ENCODE results near the gene CNDP2.
"Not testable (repeated sequence)": the region's sequence is repeated elsewhere in the genome, so short reads cannot be mapped to it uniquely, and the experiment has no call there.

The CNDP2 gene

DNA sequence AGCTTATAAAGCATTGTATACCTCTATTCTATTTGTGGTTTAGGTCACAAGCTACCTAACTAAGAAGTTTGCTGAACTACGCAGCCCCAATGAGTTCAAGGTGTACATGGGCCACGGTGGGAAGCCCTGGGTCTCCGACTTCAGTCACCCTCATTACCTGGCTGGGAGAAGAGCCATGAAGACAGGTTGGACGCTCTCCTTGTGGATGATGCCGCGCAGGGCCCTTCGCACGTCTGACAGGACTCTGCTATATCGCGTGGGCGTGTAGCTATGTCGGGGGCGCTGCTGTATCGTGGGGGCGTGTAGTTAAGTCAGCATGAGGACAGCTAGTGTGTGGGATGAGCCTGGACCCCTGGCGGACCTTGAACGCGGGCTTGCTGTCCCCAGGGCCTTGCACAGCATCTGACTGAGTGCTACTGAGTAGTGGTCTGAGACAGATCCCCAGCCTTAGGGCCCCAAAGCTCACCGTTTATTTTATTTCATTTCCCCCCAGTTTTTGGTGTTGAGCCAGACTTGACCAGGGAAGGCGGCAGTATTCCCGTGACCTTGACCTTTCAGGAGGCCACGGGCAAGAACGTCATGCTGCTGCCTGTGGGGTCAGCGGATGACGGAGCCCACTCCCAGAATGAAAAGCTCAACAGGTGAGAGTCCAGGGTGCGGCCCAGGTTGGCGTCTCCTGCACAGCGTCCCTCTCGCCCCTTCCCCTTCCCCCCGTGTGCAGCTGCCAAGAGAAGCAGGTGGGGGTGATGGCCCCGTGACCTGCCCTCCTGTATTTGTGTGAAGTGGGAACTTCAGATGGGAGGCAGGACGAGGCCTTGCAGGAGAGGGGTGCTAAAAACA is 22.5 kb downstream of the CNDP2 start:
- no peak for DNase-seq (ENCODE audit: extremely low read depth, low read depth)
- TF ChIP-seq CTCF (IDR thresholded peaks at IDR 0.05; ENCODE audit: low read depth, low read length) = no peak

DNA sequence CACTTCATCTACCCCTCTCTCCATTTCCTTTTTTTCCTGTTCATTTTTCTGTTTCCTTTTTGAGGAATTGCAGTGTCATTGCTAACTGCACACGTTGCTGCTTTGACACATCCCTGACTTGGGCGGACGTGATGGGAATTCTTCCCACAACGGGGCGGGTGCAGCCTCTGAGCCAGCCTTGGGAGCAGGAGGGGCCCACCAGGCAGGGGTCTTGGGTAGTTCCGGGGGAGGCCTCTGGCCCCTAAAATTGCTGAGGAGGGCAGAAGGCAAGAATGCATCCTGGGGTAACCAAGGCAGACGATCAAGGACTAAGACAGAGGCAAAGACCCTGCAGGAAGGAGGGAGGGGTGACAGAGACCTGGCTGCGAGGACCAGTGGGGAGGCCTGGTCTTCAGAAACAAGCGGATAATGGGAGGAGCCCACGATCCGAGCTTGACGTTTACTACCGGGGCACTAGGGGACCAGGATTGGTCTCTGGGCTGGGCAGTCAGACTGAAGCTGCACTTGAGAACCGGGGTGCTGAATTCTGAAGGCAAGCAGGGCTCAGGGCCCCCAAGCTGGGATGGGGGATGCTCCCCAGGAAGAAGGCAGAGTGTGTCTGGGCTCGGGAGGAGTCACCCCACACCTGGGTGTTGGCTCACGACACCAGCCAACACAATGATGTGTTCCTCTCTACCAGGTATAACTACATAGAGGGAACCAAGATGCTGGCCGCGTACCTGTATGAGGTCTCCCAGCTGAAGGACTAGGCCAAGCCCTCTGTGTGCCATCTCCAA is 23.3 kb downstream of the CNDP2 start:
- no peak for TF ChIP-seq CTCF (IDR thresholded peaks at IDR 0.05; ENCODE audit: low read depth, low read length)
- no peak for DNase-seq (ENCODE audit: extremely low read depth, low read depth)

GRCh38 chr18:74520096-74520833 is 24.1 kb downstream of the CNDP2 start:
- DNase-seq (ENCODE audit: extremely low read depth, low read depth) = no peak
- TF ChIP-seq CTCF (IDR thresholded peaks at IDR 0.05; ENCODE audit: low read depth, low read length) = no peak

GRCh38 chr18:74521068-74521725 is 25.0 kb downstream of the CNDP2 start:
- DNase-seq (ENCODE audit: extremely low read depth, low read depth) = no peak
- no peak for TF ChIP-seq CTCF (IDR thresholded peaks at IDR 0.05; ENCODE audit: low read depth, low read length)

DNA sequence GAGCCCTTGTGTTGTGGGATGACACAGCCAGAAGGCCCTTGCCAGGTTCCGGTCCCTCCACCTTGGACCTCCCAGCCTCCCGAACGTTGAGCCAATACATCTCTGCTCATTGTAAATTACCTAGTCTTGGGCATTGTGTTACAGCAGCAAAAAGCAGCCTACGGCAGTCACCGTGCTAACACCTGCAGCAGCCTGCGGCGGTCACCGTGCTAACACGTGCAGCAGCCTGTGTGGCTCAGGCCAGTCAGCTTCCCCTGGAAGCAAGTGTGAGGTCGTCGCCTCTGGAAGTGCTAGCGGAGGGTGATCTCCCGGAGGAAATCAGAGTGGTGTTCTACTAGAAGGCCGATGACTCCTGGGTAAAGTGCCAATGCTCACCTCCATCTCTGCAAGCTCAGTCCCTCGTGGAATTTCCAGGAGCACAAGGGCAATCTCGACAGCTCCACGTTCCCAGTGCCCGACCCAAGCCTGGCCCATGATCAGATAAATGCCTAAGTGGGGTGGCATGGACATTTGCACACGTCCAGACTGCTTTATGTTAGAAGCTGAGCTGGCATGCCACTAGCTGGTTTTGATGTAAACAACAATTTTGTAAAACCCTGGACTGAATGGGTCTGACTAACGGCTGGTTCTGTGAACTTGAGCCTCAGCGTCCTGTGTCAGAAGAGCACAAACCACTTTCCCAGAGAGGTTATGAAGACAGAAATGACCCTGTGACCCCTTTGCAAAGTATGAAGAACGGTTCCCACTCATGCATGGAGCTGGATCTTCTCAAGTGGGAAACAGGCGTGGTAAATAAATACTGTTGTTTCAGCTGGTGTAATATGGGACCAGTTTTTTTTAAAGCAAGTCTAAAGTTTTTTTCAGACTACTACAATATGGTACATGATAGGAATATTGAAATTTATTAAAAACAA is 26.7 kb downstream of the CNDP2 start:
- no peak for DNase-seq (ENCODE audit: extremely low read depth, low read depth)
- TF ChIP-seq CTCF (IDR thresholded peaks at IDR 0.05; ENCODE audit: low read depth, low read length) = no peak

GRCh38 chr18:74524097-74524496 is 27.9 kb downstream of the CNDP2 start:
- no peak for DNase-seq (ENCODE audit: extremely low read depth, low read depth)
- TF ChIP-seq CTCF (IDR thresholded peaks at IDR 0.05; ENCODE audit: low read depth, low read length) = no peak

DNA sequence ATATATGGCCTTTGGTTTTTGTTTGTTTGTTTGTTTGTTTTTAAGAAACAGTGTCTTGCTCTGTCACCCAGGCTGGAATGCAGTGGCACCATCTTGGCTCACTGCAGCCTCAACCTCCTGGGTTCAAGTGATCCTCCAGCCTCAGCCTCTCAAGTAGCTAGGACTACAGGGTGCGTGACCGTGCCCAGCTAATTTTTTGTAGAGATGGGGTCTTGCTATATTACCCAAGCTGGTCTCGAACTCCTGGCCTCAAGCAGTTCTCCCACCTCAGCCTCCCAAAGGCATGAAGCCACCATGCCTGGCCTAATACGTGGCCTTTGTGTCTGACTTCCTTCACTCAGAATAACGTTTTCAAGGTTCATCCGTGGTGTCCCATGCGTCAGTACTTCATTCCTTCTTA is 28.8 kb downstream of the CNDP2 start:
- not testable (repeated sequence) for DNase-seq (ENCODE audit: extremely low read depth, low read depth)

Measured in AG09319 (cell line).